Right ventricle myocardium inferior (tissue), 1 donor: ENCODE data around the gene CD37. TPM values are rescaled to one million over a fixed set of nuclear protein-coding genes. Genes with fewer than 3 reads are reported as not detected.
A peak's percentile ranks its signal among the peaks of the same experiment; 100 is the strongest.
"Not testable (repeated sequence)": the region's sequence is repeated elsewhere in the genome, so short reads cannot be mapped to it uniquely, and the experiment has no call there.

Experiments
- ATAC-seq: fragments of 200-7000 bp; cut with Tn5 transposase; one replicate; pipeline ENCODE4 v1.9.1; 2020; ENCODE audit warnings: mild to moderate bottlenecking, moderate library complexity
- DNase-seq: peaks from one replicate; pipeline ENCODE4 v3.0.0; 2021; ENCODE audit errors: missing footprints
- intact Hi-C: fragments of 100-400 bp; cut with DNase I; formaldehyde crosslinking; loops from one replicate; pipeline ENCODE4 v1.11.0; 2022
- long read RNA-seq: library from polyadenylated mRNA; unstranded; transcript quantifications from one replicate; pipeline ENCODE4 v2.0.0, GENCODE V29; 2021
- total RNA-seq: library from RNA; stranded (reverse); fragmentation: NEBNext Ultra II Directional; extraction: Animal tissue kit (Norgen Biotek cat#: 25700); gene quantifications from one replicate; pipeline ENCODE4 v1.2.1, GENCODE V29; 2021
- donor health status: DM: no; HTN: yes; CAD: no; lungs with severe emphysema.

The CD37 gene
- 9.1 TPM for total RNA-seq
- long read RNA-seq, partial matches to known transcripts = 3 of 7 reads
- long read RNA-seq, other reads (novel, unspliced or antisense) = 3 of 7 reads

DNA sequence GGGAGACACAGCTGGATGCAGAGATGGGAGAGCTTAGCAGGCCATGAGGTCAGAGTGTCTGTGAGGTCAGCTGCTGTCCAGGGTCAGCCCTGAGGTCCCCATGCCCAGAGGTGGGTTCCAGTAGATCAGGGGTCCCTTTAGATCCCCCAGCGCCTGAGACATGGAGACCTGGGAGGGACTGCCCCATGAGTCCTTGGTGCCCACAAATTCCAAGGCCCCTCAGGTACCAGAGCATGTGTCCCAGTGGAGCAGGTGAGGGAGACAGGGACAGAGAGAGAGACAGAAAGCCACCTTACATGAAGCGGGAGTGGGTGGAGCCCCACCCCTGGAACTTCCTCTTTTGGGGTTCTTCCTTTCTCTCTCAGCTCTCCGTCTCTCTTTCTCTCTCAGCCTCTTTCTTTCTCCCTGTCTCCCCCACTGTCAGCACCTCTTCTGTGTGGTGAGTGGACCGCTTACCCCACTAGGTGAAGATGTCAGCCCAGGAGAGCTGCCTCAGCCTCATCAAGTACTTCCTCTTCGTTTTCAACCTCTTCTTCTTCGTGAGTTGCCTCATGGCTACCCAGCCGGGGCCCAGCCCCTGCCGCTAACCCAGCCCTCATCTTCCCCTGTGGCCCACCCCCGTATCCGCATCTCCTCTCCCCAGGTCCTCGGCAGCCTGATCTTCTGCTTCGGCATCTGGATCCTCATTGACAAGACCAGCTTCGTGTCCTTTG, at the start of gene CD37:
TSS of gene CD37 (plus strand) at position 336 of the 713 bp plus-strand sequence. CDS start at position 471, 135 bp downstream.
- DNase-seq = peak; percentile 81
- intact Hi-C loops = loop anchor here (10.0 kb wide), 1 partner anchor 110 kb away; no protein-coding TSS in a partner anchor
- no peak for ATAC-seq

- no peak for ATAC-seq
- intact Hi-C loops = no loop called here
- DNase-seq = no peak
Observed at GRCh38 chr19:49287141-49287770, 48.0 kb upstream of the CD37 start.

DNA sequence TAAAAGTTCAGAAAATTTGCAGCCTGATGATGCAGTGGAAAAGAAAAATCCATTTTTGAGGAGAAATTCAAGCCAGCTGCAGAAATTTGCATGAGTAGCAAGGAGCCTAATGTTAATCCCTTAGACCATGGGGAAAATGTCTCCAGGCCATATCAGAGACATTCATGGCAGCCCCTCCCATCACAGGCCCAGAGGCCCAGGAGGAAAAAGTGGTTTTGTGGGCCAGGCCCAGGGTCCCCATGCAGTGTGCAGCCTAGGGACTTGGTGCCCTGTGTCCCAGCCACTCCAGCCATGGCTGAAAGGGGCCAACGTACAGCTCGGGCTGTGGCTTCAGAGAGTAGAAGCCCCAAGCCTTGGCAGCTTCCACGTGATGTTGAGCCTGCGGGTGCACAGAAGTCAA, 47.0 kb upstream of the CD37 start:
- intact Hi-C loops, DNase-seq, ATAC-seq: not testable (repeated sequence)

GRCh38 chr19:49289286-49289685, 45.9 kb upstream of the CD37 start:
- DNase-seq, intact Hi-C loops, ATAC-seq: not testable (repeated sequence)

- DNase-seq (no peak), ATAC-seq (no peak)
- intact Hi-C loops = no loop called here
Observed at GRCh38 chr19:49290517-49290916, 44.7 kb upstream of the CD37 start.

DNA sequence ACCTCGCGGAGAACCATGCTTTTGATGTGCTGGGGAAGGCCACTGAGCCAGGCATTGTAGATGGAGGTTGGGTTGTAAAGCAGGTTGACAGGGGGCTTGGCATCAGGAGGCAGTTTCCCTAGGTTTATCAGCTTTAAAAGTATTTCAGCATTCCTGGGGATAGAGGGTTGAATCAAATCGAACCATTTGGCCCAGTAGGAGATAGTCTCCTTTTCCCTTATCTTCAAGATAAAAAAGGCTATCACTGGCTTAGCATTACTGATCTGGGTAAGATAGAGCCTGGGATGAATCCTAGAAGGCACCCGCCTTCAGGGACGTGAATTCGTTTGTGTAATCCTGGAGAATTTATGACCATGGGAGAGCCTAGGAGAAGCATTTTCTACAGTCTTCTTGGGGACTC, 40.8 kb upstream of the CD37 start:
- DNase-seq (no peak), ATAC-seq (no peak)
- intact Hi-C loops = no loop called here

DNA sequence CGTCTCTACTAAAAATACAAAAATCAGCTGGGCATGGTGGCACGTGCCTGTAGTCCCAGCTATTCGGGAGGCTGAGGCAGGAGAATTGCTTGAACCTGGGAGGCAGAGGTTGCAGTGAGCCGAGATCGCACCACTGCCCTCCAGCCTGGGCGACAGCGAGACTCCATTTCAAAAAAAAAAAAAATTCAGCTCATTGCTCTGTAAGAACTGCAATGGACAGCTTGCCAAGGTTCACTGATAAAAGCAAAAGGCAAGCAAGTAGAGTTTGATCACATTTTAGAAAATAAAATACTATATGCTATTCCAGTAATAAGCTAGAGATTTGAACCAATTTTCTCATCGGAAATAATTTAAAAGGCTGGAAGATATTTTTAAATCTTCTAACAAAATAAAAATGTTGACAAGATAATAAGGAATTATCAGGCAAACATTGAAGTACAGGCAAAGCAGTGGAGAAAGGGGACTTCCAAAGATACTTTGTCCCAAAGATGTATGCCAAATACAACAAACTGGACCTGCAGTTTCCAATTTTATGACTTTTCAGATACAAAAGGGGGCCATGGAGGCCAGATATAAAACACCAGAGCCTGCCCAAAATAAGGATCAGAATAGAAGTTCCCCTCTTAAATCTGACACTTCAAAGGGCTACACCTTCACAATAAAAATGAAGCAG, 39.9 kb upstream of the CD37 start:
- ATAC-seq (no peak), DNase-seq (no peak)
- intact Hi-C loops = no loop called here

- intact Hi-C loops = no loop called here
- DNase-seq (no peak), ATAC-seq (no peak)
Observed at GRCh38 chr19:49297403-49297802, 37.8 kb upstream of the CD37 start.

- DNase-seq, ATAC-seq, intact Hi-C loops: not testable (repeated sequence)
Observed at GRCh38 chr19:49298653-49299052, 36.6 kb upstream of the CD37 start.

GRCh38 chr19:49301165-49301865, 33.9 kb upstream of the CD37 start:
- DNase-seq (peak; percentile 91), ATAC-seq (peak; percentile 86)
- intact Hi-C loops = no loop called here

DNA sequence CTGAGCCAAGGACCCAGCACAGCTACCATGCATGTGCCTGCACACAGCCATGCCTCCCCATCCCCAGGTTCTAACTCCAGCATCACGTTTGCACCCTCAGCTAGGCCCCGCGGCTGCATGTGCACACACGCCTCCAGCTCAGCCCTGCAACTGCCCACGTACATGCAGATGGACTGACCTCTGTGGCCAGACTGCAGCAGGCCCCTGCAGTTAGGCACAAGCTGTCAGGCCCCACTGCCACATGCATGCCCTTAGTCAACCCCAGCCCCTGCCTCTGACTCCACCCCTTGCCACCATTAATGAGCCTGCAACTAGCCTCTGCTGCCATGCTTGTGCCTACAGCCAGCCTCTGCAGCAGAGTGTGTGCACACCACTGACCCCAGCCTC, 33.3 kb upstream of the CD37 start:
- intact Hi-C loops = no loop called here
- DNase-seq = no peak
- no peak for ATAC-seq

GRCh38 chr19:49306734-49307133, 28.5 kb upstream of the CD37 start:
- DNase-seq, ATAC-seq, intact Hi-C loops: not testable (repeated sequence)

DNA sequence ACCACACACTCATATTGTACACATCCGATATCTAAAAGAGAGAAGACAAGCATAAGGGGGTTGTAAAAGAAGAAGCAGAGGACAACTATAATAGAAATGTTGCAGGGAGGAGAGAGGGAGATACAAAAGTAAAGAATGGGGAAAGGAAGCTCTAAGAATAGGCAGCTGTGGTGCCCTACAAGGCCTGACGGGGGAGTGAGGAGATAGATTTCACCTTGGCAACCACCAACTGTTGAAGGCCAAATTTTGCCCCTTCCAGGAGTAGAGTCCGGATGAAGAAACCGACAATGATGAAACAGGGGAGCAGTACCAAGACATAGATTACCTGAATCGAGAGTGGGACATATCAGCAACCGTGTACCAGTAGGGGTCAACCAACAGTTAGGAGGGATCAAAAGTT, 26.1 kb upstream of the CD37 start:
- ATAC-seq (no peak), DNase-seq (no peak)
- intact Hi-C loops = no loop called here

- DNase-seq (no peak), ATAC-seq (no peak)
- intact Hi-C loops = no loop called here
Observed at GRCh38 chr19:49315111-49315510, 20.1 kb upstream of the CD37 start.

DNA sequence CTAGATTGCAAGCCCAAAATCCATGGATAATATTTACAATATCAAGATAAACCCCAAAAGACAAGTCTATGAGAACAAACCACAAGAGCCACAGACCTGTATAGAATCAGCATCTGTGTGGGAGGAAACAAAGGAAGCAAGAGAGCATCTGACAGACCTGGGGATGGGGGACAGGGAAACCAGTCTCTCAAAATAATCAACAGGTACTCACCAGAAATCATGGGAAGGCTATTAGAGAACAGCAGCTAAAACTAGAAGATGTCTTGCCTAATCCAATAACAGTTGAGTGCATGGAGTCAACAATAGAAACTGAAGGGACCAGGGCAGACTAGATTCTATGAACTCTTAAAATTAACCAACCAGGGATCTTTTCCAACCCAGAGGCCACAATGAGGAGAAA, 18.9 kb upstream of the CD37 start:
- no peak for DNase-seq
- no peak for ATAC-seq
- intact Hi-C loops = no loop called here

- intact Hi-C loops = no loop called here
- ATAC-seq (no peak), DNase-seq (no peak)
Observed at GRCh38 chr19:49318296-49318695, 16.9 kb upstream of the CD37 start.

DNA sequence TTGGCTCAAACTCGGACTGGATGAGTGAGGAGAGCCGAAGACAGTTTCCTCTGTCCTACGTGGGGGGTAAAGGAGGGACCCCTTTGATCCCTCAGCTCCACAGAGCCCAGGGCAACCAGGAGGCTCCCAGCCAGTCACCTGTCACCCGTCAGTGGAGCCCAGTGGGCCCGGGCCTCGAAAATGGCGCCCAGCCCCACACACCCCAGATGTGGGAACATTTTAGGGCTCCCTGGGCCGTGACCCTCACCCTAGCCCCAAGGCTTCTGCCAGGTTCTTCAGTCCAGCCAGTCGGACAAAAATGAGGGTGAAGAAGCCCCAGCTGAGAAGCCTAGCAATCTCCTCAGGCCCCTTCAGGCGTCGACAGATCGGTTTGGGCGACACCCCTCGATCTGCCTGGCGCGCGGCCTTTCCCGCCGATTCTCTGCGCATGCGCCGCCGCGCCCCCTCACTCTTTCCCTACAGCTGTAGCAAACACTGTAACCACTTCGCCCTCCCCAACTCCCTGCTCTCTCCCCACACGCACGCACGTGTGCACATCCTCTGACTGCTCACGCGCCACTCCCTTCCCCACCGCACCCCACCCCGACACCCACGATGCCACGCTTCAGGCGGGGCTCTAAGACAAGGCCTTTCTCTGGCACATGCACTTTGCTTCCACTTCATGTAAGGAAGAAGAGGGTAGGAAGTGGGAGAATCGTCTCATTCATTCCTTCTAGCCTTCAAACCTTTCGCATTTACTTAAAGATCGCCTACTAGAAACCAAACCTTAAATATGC, 10.2 kb upstream of the CD37 start, which contains the start of gene SLC6A16:
TSS of gene SLC6A16 (minus strand) at position 391 of the 776 bp plus-strand sequence. CDS start 13,844 bp downstream, outside the sequence.
- DNase-seq (no peak), ATAC-seq (no peak)
- intact Hi-C loops = no loop called here

DNA sequence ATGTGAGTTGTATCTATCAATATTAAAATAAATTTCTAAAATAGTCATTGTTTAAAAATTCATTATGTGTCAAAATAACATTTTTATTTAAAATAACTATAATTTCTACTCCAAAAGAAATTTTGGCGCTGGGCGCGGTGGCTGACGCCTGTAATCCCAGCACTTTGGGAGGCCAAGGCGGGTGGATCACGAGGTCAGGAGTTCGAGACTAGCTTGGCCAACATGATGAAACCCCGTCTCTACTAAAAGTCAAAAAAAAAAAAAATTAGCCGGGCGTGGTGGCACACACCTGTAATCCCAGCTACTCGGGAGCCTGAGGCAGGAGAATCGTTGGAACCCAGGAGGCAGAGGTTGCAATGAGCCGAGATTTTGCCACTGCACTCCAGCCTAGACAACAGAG, 9.4 kb upstream of the CD37 start:
- DNase-seq, intact Hi-C loops, ATAC-seq: not testable (repeated sequence)
